ENCODE measurements around the gene SLFN14.
A peak's percentile ranks its signal among the peaks of the same experiment; 100 is the strongest.

DNA sequence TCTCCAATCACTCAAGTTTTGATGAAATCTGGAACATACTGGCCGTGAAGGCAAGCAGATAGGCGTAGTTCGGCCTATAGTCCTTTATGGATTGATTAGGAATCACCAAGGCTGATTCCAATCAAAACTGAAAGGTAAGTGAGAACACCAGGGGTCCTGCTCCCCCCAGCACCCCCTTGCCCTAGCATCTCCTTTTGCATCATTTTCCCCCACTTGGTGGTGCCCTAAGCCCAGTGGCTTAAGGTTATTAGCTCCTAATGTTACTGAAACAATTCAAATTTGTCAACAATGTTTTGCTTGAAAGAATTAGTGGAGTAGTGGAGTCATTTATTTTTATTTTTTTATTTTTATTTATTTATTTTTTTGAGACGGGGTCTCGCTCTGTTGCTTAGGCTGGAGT is 4.9 kb downstream of the SLFN14 start:
- TF ChIP-seq, protein P1, sequence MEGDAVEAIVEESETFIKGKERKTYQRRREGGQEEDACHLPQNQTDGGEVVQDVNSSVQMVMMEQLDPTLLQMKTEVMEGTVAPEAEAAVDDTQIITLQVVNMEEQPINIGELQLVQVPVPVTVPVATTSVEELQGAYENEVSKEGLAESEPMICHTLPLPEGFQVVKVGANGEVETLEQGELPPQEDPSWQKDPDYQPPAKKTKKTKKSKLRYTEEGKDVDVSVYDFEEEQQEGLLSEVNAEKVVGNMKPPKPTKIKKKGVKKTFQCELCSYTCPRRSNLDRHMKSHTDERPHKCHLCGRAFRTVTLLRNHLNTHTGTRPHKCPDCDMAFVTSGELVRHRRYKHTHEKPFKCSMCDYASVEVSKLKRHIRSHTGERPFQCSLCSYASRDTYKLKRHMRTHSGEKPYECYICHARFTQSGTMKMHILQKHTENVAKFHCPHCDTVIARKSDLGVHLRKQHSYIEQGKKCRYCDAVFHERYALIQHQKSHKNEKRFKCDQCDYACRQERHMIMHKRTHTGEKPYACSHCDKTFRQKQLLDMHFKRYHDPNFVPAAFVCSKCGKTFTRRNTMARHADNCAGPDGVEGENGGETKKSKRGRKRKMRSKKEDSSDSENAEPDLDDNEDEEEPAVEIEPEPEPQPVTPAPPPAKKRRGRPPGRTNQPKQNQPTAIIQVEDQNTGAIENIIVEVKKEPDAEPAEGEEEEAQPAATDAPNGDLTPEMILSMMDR (IDR thresholded peaks at IDR 0.05): 0 out of 2 replicates have a peak, but pooled peaks have one; percentile 12
- no peak for TF ChIP-seq ZFX (IDR thresholded peaks at IDR 0.05; ENCODE audit: borderline replicate concordance)
